H1 (cell line): ENCODE results near the gene OR4D11.

ENCODE experiments used
- CTCF ChIP-seq, 3 experiments: IDR thresholded peaks; 1 replicate in 2 of 3; 2 replicates in 1 of 3; pipeline versions ENCODE4 v1.5.1 to v1.6.1; 2011; ENCODE audit warnings: low read length in 3 of 3, mild to moderate bottlenecking in 3 of 3, inconsistent platforms in 2 of 3, low read depth in 1 of 3, moderate library complexity in 1 of 3; ENCODE audit not compliant: insufficient read depth in 1 of 3; ENCODE audit errors: control extremely low read depth in 1 of 3
- EP300 ChIP-seq, 2 experiments: IDR thresholded peaks; 1 replicate in 1 of 2; 2 replicates in 1 of 2; pipeline ENCODE4 v1.6.1; 2011 to 2012; ENCODE audit warnings: low read depth in 2 of 2, low read length in 2 of 2, mild to moderate bottlenecking in 2 of 2, borderline replicate concordance in 1 of 2, inconsistent platforms in 1 of 2, moderate library complexity in 1 of 2
- GTF2F1 ChIP-seq: IDR thresholded peaks from 2 replicates; pipeline ENCODE4 v1.6.1; 2012; ENCODE audit warnings: low read depth, low read length, improper control_type of control experiment, borderline replicate concordance
- RAD21 ChIP-seq, 2 experiments: IDR thresholded peaks in 1 of 2; conservative IDR thresholded peaks in 1 of 2; 2 replicates each; pipeline ENCODE4 v1.6.1; 2011; ENCODE audit warnings: low read depth in 2 of 2, low read length in 2 of 2, improper control_type of control experiment in 1 of 2, inconsistent platforms in 1 of 2, mild to moderate bottlenecking in 1 of 2, moderate library complexity in 1 of 2
- TF ChIP-seq, protein P1 (sequence below): IDR thresholded peaks from 2 replicates; pipeline ENCODE4 v1.6.1; 2012; ENCODE audit warnings: inconsistent platforms

DNA sequence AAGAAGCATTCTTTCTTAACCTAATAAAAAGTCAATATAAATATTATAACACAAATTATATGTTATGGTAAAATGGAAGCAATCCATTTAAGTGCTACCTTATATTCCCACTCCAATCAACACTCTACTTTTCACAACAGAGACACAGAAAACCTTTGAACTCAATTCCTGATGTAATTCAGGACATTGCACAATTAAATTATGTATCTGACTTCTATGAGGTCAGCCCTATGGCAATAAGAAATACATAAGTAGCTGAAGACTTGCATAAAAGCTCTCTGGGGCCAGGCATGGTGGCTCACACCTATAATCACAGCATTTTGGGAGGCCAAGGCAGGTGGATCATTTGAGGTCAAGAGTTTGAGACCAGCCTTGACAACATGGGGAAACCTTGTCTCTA is 23.5 kb upstream of the OR4D11 start:
- TF ChIP-seq CTCF (IDR thresholded peaks at IDR 0.05; ENCODE audit: control extremely low read depth in 1 of 3, insufficient read depth in 1 of 3, low read depth in 1 of 3, low read length in 3 of 3) (no peak), GTF2F1 (no peak), RAD21 (IDR thresholded peaks at IDR 0.05 in 1 of 2, conservative IDR thresholded peaks at IDR 0.05 in 1 of 2; ENCODE audit: low read depth in 2 of 2, low read length in 2 of 2) (no peak), EP300 (IDR thresholded peaks at IDR 0.05; ENCODE audit: borderline replicate concordance in 1 of 2, low read depth in 2 of 2, low read length in 2 of 2) (no peak)
- TF ChIP-seq, protein P1, sequence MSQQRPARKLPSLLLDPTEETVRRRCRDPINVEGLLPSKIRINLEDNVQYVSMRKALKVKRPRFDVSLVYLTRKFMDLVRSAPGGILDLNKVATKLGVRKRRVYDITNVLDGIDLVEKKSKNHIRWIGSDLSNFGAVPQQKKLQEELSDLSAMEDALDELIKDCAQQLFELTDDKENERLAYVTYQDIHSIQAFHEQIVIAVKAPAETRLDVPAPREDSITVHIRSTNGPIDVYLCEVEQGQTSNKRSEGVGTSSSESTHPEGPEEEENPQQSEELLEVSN, result no peak
